GM21737 (cell line): ENCODE results near the gene VIT.
"Not testable (repeated sequence)": the region's sequence is repeated elsewhere in the genome, so short reads cannot be mapped to it uniquely, and the experiment has no call there.

ENCODE experiments used
- ATAC-seq: cut with Tn5 transposase; IDR thresholded peaks from one replicate; pipeline ENCODE4 v1.9.1; 2021; ENCODE audit warnings: mild to moderate bottlenecking, moderate library complexity; ENCODE audit not compliant: unreplicated experiment

The VIT gene

DNA sequence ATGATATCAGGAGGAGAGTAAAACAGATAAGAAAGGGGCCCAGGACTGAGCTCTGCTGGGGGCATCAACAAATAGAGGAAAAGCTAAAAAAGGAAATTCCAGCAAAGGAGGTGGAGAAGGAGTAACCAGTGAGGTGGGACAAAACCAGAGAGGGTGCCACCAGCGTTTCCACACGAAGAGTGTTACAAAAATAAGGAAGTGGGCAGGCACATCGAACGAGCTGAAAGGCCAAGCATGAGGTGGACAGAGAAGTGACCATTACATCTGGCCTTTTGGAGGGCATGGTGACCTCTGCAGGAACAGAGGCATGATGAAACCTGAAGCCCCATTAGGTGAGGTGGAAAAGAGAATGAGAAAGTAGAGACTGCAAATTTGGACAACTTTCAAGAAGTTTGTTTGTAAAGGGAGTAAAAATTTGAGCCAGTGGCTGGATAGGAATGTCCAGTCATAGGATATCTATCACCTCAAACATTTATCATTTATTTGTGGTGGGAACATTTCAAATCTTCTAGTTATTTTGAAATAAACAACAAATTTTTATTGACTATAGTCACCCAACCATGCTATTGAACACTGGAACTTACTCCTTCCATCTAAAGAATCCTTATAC lies 18.4 kb upstream of the VIT start:
- ATAC-seq, result no peak

DNA sequence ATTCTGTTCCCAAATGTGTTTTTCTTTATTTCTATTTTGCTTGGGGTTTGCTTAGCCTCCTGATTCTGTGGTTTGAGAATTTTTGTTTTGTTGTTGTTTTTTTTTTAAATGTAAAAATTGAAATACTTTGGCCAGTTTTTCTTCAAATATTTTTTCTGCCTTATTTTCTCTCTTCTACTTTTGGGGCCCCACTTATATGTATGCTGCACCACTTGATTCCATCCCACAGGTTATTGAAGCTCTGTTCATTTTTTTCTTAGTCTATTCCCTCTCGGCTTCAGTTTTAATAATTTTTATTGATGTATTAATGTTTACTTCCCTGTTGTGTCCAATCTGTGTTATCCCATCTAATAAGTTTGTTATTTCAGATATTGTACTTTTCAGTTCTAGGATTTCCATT lies 17.7 kb upstream of the VIT start:
- ATAC-seq, result no peak

DNA sequence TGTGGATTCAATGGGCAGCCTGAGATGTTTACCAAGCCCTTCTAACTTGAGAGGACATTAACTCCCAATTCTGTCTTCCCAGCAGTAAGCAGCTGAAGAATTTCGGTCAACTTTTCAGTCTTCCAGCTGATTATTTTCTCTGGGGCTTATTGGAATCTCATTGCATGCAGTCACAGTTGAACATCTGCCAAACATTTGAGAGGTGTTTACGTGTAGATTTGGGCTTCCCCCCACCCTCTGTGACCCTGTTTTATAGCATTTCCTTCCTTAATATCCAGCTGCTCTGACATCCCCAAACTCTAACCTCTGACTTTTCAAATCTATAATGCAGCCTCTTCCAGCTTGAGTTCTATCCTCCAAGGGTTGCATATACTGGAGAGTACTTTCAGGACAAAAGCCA lies 16.5 kb upstream of the VIT start:
- ATAC-seq, result no peak

DNA sequence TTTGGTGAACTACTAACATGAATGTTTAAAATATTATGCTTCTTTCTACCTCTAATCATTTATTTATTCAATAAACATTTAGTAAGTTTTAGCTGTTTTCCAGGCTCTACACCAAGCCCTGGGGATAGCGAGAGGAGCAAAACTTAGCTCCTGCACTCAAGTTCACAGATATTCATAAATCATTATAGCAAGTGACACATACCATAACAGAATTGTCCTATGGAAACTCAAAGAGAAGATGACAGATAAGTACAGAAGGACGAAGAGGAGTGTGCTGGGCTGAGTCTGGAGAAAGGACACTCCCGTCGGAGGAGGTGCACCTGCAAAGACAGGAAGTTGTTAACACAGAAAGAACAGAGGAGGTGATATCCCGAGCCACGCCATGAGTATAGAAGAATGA lies 13.9 kb upstream of the VIT start:
- ATAC-seq, result no peak

DNA sequence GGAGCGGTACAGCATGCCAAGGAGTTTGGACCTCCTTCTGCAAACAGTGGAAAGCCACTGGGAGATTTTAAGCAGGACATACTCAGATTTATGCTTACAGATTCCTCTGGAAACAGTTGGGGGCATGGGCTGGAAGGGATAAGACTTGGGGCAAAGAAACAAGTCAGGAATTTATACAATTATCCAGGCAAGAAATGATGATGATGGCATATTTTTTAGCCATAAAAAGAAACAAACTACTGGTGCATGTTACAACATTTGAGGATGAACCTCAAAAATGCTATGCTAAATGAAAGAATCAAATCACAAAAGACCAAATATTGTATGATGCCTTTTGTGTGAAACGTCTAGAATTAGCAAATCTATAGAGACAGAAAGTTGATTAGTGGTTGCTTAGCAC lies 13.5 kb upstream of the VIT start:
- ATAC-seq, result no peak

DNA sequence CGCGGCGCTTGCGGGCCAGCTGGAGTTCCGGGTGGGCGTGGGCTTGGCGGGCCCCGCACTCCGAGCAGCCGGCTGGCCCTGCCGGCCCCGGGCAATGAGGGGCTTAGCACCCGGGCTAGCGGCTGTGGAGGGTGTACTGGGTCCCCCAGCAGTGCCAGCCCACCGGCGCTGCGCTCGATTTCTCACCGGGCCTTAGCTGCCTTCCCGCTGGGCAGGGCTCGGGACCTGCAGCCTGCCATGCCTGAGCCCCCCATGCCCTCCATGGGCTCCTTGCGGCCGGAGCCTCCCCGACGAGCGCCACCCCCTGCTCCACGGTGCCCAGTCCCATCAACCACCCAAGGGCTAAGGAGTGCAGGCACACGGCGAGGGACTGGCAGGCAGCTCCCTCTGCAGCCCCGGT lies 8.2 kb upstream of the VIT start:
- not testable (repeated sequence) for ATAC-seq

DNA sequence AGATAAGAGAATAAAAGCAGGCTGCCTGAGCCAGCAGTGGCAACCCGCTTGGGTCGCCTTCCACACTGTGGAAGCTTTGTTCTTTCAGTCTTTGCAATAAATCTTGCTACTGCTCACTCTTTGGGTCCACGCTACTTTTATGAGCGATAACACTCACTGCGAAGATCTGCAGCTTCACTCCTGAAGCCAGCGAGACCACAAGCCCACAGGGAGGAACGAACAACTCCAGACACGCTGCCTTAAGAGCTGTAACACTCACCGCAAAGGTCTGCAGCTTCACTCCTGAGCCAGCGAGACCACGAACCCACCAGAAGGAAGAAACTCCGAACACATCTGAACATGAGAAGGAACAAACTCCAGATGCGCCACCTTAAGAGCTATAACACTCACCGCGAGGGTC lies 7.5 kb upstream of the VIT start:
- ATAC-seq, result not testable (repeated sequence)

DNA sequence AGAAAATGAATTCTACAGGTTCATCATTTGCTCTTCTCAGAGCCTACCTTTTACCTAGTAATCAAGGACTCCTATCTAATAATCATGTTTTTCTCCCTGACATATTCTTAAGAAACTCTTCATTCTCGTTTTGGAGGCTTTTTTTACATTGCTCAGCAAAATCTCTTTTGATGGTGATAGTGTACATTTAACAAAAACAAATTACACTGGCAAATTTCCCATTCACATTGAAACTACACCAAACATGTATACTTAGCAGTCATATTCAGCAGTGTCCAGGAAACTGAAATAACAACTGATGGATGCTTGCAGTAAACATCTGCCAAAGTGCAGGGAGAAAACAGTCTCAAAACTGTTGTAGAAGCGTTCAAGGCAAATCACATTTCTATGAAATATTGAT lies 4.4 kb upstream of the VIT start:
- no peak for ATAC-seq

DNA sequence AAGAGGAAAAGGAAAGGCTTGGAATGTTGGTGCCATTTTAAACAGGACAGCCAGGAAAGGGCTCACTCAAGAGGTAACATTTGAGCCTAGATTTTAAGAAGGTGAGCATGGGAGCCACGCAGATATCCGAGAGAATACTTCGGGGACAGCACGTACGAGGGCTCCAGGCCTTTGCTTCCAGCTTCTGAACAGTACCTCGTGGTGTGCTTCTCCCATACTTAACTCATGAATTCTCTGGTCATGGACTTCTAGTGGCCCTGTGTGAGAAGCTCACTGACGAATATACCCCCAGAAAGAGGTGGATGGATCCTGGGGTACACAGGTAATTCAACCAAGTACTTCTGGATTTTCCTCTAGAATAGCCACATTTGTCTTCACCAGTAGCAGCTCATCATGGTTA lies 2.7 kb upstream of the VIT start:
- ATAC-seq, result no peak

DNA sequence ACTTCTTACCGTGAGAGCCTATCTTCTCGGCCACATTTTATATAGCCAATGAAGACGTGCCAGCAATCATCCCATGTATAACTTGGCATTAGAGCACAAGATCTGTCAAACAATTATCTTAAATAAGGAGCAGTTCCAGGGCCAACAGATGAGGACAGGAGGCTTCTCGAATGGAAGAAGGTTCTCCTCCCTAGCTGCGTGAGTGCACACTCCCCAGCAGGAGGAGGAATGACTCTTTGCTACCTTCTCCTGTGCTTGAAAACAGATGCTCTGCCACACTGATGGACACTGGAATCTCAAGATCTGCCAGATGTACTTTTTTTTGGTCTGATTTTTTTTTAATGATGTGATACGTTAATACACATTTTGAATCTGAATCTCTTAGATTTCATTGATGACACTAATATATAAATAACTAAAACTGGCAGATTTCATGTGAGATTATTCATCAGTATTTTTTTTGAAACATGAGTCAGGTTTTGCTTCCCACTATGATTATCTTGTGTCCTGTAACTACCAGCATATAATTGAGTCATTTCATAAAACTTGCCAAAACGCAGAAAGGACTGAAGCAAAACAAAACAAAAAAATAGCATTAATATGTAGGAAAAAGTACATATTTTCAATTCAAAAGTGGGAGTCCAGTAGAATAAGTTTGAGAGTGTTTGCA lies 626 bp upstream of the VIT start:
- ATAC-seq, result no peak

DNA sequence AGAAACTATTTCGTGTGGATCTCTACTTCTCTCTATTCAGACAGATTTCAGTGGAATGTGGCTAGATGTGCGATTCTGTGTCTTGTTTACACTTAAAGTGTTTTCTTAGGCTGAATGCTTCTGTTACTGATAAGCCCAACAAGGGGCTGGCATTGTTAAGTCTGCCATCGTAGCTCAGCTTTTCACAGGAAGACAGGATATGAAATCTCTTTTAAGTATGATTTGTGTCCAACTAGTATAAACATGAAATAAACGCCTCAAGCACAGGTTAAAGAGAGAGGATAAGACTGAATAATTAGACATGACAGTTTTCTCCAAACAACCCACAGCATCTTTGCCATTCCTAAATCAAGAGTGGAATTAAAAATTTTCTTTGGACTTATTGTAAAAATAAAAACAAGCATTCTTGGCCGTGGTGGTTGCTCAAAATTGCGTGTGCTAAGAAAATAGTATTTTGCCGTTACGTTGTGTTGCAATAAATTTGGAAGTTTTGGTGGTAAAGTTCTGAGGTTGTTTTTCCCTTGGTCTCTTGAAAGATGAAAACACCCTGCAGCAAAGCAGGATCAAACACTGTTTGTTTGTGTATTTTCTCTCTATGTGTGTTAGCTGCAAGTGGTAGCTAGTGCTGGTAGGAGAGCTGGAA lies 1.0 kb downstream of the VIT start:
- no peak for ATAC-seq

DNA sequence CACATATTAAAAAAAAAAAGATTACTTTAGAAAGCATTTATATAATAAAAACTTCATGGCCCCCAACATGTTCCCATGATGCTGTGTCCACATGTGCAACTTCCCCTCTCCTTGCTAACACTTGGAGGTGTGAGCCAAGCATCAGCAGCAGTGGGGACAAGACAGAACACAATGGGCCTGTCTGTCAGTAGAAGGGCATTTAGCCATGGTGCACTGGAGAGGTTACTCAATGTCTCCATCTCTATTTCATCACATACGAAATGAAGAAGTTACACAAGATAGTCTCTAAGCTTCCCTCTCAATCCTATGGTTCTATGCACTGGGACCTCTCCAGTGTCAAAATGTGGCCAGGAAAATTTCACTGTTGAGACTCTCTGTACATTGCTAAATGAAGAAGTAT lies 2.5 kb downstream of the VIT start:
- no peak for ATAC-seq

DNA sequence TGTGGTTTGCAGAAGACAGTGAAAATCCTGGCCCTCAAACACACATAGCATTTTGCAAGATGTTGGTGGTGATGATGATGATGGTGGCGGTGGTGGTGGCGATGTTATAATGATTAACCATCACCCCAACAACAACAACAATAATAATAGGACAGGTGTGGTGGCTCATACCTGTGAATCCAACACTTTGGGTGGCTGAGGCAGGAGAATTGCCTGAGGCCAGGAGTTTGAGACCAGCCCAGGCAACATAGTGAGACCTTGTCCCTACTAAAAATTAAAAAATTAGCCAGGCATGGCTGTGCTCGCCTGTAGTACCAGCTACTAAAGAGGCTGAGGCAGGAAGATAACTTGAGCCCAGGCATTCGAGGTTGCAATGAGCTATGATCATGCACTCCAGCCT lies 3.8 kb downstream of the VIT start:
- ATAC-seq, result no peak

DNA sequence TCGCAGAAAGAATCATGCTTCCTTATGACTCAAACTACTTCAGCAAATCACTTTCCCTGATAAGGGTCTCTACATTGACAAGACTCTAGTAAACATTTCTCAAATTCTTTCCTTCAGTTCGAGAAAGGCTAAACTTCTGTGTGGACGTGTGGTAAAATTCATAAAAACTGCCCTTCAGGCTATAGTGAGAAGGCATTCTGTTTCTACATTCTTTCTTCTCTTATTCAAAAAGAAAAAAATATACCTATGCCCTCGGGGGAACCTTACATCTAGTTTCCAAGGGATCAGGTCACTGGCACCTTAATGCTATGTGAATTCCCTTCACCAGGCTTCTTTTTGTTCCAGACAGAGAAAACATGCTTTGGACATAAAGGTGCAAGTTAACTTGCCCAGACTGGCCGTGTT lies 4.9 kb downstream of the VIT start:
- no peak for ATAC-seq

DNA sequence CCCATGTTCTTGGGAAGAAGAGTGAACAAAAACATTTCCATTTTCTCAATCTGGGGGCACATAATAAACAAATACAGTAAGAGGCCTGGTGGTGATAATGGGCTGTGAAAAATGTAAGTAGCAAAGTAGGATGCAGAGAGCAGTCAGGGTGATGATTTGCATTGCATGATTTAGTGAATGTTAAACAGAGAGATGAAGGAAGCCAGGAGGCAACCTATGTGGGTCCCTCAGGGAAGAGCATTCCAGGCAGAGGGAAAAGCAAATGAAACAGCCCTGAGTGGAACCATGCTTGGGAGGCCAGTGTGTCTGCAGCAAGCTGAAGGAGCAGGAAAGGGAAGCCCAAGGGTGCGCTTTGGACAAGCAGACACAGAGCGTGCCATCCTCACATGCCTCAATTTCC lies 5.4 kb downstream of the VIT start:
- no peak for ATAC-seq

DNA sequence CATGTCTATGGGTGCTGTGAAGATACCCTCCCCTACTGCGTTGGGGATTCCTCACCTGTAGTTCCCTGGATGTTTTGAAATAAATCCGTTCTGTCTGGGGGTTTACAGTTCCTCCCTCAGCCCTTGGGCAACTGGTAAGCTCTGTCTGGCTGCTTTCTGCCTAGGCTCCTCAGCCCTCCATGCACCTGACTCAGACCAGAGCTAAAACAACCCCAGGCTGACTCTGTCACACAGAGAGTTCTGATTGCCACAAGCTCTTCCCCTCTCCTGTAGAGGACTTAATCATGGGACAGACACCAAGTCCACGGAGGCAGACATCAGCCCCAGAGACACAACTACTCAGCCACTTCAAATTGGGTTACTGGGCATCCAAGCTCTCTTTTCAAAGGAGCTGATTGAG lies 6.3 kb downstream of the VIT start:
- ATAC-seq, result no peak

DNA sequence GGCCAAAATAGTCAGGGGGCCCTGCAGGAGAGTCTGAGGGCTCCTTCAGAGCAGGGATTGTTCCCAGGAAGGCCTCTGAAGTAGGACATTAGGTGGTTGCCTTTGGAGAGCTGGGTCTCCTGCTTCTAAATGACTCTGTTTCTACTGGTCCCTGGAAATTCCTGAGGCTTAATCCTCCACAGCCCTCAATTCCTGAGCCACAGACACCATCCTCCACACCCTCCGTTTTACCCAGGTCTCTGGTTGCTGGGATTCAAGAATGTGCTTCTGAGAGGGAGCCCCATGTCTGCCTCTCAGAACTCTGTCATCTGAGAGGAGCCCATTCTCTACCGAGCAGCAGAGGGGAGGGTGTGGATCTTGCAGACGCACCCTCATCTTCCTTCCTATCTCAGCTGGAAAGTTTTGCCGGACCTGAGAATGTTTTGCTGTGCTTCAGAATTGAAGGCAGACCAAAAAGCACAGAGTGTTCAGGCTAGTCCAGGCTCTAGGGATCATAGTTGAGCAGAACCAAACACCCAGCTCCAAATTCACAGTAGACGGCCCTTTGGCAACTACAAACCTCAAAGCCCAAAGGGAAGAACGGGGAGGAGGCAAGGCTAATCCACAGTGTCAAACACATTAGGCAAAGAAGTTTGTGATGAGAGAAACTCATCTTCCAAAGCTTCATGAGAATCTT lies 8.1 kb downstream of the VIT start:
- ATAC-seq, result no peak

DNA sequence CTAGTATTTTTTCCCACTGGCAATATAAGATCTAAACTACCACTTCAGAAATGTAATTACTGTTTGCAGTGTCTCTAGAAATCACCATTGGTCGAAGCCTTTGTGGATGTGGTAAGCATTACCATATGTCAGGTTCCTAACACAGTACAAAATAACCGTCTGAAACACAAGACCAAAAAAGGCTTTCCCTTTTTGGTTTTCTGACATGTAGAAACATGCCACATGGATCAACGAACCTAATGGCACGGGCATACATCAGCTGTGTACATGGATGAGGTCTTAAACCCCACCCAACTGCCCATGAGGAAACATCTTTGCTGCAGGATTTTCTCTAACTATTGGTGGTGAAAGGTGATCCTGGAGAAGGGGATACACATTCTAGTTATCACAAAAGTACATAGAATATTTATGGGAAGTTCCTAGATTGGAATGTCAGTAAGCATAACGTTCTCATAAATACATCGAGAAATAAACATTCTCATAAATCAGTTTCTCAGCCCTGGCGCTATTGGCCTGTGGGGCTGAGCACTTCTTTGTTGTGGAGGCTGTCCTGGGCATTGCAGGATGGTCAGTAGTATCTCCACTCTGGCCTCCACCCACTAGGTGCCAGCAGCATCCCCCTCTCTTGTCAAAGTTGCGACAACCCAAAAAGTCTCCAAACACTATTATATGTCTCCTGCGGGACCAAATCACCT lies 9.0 kb downstream of the VIT start:
- no peak for ATAC-seq

DNA sequence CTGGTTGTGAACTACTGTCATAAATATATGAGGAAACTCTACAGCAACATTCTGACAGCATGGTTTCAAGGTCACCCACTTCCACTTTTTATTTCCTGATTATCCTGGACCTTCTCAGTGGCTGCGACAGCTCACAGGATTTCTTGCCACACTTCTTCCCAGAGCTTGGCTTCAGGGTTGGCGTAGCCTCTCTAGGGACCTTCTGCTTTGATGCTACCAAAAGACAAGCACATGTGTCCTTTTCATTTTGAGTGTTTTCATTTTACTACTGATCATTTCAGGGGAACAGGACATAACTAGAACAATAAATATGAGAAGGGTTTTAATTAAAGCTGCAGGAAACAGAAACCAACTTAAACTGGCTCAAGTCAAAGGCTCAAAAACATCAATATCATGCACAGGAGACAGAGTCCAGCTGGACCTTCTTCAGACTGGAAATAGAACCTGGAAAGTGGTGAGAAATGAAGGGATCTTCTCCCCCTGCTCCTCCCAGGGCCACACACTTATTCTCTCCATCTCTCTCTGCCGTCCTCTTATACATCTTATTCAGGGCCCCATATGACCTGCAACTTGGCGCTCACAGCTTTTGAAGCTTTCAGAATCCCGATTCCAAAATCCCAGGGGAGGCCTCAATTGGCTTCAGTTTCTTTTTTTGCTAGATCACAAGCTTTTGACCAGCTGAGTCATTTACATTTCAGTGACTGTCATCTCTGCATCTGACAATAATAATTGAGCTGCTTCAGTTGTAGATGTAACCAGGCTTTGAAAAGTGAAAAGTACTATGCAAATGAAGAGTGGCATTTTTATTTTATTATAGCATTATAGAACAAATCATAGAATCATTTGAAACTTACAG lies 9.7 kb downstream of the VIT start:
- no peak for ATAC-seq

DNA sequence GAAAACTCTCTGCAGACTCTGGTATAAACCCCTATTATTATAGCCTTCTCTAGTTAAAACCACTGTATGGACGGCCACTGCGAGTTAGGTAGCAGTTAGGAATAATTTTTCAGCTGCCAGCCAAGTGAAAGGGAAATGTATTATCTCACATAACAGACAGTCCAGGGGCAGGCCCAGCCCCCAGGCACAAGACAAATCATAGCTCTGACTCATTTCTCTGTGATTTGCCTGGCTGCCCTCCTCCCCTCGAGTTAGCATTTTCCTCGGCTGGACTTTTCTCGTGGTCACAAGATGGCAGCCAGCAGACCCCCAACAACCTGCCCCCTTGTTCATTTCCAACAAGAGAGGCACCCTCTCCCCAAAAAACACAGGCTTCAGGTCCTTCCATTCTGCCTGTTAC lies 10.5 kb downstream of the VIT start:
- no peak for ATAC-seq
